HG03521 (cell line): ENCODE measurements around the gene SLC23A2.
"Not testable (repeated sequence)": the region's sequence is repeated elsewhere in the genome, so short reads cannot be mapped to it uniquely, and the experiment has no call there.

Experiments used
- ATAC-seq: cut with Tn5 transposase; IDR thresholded peaks from one replicate; pipeline ENCODE4 v1.9.1; 2021; ENCODE audit warnings: mild to moderate bottlenecking, moderate library complexity; ENCODE audit not compliant: unreplicated experiment

Gene SLC23A2

DNA sequence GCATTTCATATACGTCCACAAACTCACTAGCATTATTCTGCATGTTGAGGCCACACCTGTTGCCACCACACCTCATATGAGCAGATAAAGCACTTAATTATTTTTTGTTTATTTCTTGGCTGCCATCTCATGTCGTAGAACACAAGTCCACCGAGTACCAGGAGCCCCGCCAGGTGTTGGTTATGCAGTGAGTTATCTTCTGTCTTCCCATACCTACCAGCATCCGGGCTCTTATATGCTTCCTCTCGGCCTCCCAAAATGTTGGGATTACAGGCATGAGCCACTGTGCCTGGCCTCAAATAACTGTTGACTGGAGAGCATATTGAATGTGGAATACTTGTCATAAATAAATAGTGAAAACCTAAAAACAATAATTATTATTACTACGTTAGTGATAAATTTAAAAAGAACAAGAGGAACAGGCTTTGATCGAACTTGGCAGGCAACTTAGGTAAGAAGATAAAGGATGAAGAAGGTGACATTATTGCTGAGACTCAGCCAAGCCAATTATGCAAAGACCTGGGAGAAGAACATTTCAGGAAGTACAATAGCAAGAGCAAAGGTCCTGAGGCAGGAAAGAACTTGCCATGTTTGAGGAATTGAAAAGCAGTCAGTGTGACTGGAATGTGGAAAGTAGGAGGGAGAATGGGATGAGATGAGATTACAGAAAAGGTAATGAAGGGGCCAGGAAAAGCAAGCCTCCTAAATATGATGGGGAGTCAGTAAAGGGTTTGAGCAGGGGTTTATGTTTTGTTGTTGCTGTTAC lies 12.6 kb upstream of the SLC23A2 start:
- no peak for ATAC-seq

DNA sequence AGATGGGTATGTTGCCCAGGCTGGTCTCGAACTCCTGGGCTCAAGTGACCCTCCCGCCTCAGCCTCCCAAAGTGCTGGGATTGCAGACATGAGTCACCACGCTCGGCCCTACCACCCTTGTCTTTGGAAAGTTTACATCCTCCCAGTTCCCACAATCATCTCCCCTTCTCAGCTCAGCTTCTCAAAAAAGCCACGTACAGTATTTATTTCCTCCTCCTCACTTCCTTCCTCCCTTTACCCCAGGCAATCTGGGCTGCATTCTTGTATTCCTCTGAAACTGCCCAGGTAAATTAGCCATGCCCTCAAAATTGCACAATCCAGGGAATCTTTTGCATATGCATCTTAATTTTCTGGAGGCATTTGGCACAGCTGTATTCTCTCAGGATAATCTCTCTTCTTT lies 7.4 kb upstream of the SLC23A2 start:
- ATAC-seq, result no peak

DNA sequence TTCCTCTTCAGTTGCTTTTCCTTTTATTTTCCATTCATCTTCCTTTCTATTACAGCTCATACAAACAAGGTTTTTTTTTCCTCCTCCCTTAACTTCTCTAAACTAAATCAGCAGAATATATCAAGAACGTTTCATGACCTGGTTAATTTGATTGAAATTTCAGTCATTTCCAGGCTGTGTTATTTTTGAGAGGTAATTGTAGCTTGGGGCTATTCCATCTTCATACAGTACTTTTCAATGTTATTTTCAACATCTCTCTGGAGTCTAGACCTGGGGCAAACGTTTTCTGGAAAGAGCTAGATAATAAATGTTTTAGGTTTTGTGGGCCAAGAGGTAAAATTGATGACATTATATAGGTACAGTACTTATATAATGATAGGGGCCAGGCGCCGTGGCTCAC lies 4.0 kb upstream of the SLC23A2 start:
- ATAC-seq, result no peak

DNA sequence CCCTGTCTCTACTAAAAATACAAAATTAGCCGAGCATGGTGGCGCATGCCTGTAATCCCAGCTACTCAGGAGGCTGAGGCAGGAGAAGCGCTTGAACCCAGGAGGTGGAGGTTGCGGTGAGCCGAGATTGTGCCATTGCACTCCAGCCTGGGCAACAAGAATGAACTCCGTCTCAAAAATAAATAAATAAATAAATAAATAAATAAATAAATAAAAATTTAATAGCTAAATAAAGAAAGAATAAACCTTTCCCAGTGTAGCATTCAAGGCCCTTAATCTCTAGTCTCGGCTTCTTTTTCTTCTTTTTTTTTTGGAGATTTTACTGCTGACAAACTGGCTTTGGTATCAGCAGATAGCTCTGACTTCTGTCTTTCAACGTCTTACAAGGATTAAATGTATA lies 3.5 kb upstream of the SLC23A2 start:
- not testable (repeated sequence) for ATAC-seq

DNA sequence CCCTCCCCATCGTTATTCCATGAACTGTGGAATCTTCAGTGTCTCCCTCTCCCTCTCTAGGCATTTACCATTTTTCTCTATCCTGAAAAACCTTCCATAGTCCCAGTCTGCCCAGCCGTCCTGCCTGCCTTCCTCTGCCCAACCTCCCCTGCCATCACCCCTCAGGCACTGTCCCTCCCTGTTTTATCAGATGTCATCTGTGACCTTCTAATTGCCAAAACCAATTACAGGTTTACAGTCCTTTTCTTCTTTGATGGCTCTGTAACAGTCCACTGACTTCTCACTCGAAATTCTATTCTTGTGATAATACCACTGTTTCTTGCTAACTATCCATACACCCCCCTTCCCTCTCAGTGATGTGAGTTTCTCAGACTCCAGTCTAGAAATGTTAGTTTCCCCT lies 2.3 kb upstream of the SLC23A2 start:
- no peak for ATAC-seq

DNA sequence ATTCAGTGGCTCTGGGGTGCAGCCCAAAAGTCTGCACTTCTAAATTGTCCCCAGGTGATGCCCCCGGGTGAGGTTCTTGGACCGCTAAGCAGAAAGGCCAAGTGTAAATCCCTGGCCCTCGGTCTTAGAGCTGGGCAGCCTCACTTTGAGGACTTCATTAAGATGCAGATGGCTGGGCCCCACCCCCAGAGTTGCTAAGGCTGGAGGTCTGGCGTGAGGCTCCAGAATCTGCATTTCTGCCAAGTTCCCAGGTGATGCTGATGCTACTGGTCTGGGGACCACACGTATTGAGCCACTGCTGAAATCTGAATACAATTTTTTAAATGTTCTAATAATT lies 735 bp upstream of the SLC23A2 start:
- ATAC-seq, result no peak

DNA sequence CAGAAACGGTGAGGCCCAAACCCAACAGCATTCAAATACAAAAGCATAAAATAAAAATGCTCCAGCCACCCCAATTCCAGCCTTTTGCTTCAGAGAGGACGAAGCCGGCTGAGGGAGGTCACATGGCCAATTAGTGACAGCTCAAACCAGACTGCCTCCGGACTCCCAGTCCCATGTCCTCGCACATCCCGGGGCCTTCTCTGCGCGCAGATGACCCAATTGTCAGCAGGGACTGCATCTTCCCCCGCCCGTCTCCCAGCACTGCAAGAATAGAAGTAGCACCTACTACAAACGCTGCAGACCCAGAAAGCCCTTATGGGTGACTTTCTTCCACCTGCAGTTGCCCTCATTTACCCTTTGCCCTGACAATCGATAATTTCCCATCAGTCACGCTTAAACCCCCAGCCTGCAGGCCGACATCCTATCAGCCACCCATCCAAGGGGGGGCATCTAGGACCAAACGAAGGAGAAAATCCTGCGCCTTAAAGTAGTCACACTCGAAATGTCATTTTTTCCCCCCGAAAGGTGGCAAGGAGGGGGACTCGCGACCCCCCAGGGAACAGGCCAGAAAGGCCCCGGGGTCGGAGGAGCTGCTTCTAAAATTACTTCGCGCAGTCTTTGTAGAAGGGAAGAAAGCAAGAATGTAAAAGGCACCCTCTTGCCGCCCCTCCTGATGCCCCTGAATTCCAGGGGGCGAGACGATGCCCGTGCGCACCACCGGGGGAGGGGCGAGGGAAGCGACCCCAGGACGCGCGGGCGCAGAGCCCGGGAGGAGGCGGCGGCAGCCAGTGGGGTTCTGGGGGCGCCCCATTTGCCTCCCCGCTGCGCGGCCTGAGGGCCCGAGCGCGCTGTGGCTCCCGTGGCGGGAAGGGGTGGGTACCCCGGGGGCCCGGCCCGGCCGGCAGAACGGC lies 792 bp downstream of the SLC23A2 start:
- ATAC-seq, result peak; percentile 47

DNA sequence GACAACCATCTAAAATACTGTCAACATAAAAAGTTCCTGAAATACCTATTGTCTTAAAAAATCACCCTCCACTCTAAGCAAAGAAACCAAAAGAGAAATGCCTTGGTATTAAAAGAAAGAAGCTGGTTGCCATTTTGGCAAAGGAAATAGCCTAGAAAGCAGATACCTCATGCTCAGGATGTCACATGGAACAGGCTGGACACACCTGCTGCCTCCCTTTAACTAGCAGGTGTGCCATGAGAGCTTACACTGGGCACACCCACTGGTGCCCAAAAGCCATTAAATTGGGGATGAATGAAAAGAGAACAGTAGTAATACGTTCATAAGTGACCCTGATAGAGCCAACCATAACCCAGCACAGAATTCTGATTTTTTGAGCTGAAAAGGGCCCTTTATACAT lies 1.5 kb downstream of the SLC23A2 start:
- ATAC-seq, result no peak

DNA sequence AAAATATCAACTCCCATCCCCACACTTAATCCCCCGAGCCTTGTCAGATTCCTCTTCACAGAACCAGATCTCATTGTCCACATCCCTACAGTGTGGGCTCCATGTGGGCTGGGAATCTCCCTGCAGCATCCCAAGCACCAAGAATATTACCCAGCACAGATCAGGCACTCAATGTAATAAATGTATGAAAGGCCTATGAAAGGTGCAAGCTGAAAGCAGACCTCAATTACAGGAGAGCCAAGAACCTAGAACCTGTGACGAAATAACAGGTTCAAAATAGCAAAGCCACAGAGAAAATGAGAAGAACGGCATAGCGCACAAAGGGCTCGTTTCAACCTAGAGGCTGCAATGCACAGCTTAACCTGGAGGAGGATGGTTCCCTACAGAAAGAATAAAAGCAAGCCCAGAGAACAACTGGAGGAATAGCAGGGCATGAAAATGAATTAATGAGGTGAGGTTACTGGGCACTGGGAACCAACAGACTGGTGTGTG lies 3.1 kb downstream of the SLC23A2 start:
- no peak for ATAC-seq

DNA sequence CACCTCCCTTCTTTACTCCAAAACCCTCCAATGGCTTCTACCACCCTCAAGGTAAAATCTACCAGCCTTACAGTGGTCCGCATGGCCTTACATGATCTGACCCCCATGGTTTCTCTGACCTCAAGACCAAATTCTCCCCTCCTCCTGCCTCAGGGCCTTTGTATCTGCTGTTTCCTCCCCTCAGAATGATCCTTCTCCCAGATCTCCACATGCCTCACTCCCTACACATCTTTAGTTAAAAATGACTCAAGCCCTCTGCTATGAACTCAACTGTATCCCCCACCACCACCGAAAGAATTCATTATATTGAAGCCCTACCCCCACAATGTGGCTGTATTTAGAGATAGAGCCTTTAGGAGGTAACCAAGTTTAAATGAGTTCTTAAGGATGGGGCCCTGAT lies 4.1 kb downstream of the SLC23A2 start:
- no peak for ATAC-seq

DNA sequence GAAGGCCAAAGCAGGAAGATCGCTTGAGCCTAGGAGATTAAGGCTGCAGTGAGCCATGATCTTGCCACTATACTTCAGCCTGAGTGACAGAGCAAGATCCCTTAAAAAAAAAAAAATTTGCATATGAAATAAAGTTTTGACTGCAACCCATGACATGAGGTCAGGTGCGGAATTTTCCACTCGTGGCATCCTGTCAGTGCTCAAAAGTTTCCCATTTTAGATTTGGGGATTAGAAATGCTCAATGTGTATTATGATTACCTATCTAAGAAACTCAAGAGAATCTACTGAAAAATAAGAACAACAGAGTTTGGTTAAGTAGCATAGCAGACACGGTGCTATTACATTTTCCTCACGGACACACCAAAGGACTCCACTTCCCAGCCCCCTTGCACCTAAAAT lies 11.7 kb downstream of the SLC23A2 start:
- no peak for ATAC-seq

DNA sequence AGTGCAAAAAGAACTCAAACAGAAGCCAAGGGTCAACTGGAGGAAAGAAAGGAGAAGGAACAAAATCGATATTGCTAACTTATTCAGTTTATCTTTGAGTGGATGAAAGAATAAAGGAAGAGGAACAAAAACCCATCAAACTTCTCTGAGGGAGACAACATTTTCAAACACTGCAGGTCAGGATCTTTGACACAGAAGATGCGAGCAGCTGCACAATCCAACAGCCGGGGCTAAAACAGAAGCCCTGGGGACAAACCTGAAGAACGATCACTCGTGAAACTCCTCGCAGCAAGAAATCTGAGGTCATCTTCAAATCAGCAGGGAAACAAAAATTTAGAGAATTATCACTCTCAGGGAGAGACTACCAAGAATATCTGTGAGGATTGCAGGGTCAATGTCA lies 14.2 kb downstream of the SLC23A2 start:
- no peak for ATAC-seq

DNA sequence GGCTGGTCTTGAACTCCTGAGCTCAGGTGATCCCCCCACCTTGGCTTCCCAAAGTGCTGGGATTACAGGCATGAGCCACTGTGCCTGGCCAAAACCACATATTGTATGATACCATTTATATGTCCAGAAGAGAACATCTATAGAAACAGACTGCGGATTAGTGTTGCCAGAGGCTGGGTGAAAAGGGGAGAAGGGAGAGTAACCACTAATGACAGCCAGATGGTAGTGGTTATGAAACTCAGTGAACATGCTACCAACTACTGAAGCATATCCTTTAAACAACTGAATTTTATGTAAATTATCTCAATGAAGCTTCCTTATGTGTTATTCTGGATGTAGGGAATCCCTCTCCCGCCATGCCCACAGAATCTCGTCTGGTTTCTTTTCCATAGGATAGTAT lies 15.7 kb downstream of the SLC23A2 start:
- ATAC-seq, result no peak

DNA sequence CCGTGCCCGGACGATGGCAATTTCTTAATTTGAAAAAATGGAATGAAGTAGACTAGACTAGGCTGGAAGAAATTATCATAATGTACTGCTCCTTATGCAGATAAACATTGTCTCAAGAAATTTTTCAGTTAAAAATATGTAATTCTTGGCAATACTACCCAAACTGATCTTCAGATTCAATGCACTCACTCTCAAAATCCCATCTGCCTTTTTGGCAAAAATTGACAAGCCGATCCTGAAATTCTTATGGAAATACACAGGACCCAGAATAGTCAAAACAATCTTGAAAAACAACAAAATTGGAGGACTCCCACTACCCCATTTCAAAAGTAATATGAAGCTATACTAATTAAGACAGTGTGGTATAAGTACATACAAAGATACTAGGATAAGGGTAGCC lies 19.0 kb downstream of the SLC23A2 start:
- no peak for ATAC-seq

DNA sequence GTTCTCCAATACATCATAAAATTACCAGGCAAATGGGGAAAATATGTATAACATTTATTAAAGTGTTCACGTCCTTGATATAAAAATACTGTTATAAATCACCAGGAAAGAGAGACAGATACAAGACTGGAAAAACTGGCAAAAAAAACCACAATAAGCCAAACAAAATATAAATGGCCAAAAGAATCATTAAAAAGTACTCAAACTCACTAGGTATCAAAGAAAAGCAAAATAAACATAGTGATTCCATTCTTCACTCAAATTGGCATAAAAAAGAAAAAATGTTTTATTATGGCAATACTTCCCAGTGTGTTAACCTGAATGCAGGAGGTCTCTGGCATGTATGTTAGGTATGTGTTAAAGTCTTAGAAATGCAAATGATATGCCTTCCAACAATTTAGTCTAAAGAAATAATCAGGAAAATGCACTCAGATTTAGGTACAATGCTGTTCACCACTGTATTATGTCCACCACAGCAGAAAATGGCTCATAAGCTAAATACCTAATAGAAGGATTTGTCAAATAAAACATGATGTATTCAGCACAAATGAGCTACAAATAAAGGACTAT lies 21.4 kb downstream of the SLC23A2 start:
- no peak for ATAC-seq

DNA sequence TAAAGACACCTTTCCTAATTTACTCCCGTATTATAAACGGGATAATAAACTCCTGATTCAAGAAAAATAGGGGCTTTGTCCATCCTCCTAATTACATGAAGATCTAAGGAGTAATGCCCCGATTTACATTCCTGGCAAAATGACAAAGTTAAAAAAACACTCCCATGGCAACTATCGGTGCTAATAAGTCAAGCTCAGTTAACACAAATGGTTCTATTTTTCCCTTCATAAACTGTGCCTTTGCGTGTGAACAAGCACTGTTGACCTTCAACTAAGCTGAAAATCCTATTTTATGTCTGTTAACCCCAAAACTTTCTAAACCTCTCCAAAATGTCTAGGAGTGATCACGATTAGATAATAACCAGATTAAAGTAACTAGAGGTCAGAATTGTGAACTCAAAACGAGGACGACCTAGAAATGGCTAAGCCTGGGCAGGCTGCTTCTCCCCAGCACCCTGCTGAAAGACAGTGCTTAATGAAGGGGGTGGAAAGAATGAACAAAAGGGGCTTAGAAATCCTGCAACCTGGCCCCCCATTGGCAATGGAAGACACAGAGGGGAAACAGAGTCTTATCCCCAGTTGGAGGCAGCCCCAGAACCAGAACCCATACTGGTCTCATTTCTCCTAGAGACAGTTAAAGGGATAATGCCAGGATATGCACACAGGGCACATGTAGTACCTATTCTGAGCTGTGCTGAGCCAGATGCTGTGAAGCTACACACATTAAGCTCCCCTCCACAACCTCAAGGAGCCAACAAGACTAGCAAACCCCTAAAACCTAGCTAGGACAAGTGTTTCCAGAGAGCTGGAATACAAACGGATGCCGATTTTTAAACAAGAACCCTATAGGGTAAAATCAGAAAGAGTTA lies 23.0 kb downstream of the SLC23A2 start:
- ATAC-seq, result no peak

DNA sequence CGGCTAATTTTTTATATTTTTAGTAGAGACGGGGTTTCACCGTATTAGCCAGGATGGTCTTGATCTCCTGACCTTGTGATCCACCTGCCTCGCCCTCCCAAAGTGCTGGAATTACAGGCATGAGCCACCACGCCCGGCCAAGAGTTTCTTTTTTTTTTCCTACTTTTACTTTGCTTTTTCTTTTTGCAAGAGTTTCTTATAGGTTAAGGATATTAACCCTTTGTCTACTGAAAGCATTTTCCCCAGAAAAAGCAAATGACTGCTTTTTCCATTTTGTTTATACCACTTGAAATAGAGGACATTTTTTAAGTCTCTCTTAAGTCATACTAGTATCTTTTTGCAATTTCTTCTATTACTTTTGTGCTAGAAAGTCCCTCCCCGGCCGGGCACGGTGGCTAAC lies 25.3 kb downstream of the SLC23A2 start:
- ATAC-seq, result not testable (repeated sequence)

DNA sequence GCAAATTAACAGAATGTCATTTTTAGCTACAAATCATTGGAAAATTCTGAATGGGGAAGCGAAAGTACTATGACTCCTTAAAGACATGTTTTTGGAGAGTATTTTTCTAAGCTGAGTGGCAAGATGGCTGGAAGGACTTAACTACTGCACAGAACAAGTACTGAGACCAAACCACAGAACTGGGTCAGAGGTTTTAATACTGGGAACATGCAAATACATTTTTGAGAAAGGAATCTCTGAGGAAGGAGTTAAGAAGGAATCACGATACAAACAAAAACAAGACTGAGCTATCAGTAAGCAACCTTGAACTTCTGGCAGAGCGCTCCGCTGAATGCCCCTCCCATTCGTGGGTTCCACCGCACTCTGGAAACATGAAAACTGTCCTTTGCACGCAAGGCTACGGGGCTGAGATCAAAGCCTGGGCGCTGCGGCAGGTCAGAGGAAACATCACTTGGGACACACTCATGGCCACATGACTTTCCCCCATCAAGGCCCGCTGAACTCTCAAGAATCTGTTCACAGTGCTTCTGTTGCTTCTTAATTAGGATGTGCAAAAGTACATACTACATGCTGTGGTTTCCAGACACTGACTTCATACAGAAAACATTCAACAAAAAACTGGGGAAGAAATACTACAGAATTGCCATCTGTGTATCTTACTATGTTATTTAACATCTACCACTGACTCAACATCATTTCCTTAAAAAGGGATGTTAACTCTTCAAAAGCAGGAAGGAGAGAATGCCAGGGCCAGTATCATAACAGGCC lies 27.8 kb downstream of the SLC23A2 start:
- peak; percentile 77 for ATAC-seq

DNA sequence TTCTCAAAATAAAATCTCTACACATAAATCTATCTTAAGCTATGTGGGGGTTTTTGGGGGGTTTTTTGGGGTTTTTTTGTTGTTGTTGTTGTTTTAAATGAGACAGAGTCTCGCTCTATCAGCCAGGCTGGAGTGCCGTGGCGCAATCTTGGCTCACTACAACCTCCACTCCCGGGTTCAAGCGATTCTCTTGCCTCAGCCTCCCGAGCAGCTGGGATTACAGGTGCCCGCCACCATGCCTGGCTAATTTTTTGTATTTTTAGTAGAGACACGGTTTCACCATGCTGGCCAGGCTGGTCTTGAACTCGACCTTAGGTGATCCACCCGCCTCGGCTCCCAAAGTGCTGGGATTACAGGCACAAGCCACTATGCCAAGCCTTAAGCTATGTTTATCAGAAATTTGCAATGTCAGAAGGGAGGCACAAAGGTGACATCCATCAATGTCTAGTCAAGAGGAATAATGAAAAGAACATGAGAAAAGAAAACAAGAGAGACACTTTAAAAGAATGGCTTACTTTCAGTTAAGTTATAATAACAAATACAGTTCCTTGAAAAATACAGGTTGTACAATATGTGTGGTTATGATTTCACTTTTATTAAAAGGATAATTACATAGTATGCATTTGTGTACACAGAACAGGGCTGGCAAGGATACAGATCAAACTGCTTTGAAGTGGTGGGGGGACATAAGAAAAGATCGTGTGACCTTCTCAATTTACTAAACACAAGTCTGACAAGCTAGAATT lies 28.6 kb downstream of the SLC23A2 start:
- ATAC-seq, result no peak
